Activated gamma-delta T cell treated with Interleukin-2 at 50 U/mL for 16 hours (primary cell): ENCODE measurements around the gene ZNF234.
"Not testable (repeated sequence)": the region's sequence is repeated elsewhere in the genome, so short reads cannot be mapped to it uniquely, and the experiment has no call there.

Experiments
- DNase-seq: peaks from one replicate; pipeline ENCODE4 v3.0.0-alpha.2; 2020

Gene ZNF234

DNA sequence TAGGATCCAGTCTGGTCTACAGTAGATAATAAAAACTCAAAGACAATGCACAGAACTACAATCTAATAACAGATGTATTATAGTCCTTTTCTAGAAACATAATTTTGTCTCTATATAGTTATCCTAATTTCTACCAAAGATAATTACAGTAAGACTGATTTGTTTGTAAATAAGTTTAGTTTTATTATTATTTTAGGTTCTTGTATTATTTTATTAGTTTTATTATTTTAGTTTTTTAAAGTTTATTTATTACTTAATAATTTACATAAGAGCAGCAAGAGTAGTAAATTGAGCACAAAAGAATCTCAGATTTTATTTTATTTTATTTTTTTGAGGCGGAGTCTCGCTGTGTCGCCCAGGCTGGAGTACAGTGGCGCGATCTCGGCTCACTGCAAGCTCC is 48.7 kb downstream of the ZNF234 start:
- no peak for DNase-seq

- DNase-seq = no peak
Measured at GRCh38 chr19:44192127-44192526, 50.8 kb downstream of the ZNF234 start.

GRCh38 chr19:44196772-44197171 is 55.4 kb downstream of the ZNF234 start:
- no peak for DNase-seq

- DNase-seq = no peak
Measured at GRCh38 chr19:44202470-44202869, 61.1 kb downstream of the ZNF234 start.

DNA sequence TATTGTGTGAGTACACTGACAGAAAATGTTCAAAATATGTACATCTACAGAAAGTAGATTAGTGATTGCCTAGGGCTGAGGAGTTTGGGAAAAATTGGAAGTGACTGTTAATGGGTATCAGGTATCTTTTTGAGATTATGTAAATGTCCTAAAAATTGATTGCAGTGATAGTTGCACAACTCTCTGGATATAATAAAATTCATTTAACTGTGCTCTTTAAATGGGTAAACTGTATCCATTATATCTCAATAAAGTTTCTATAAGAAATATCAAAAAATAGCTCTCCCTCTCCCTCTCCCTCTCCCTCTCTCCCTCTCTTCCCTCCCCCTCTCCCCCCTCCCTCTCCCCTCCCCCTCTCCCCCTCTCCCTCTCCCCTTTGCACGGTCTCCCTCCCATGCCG is 61.6 kb downstream of the ZNF234 start:
- no peak for DNase-seq

- not testable (repeated sequence) for DNase-seq
Measured at GRCh38 chr19:44203877-44204276, 62.5 kb downstream of the ZNF234 start.

DNA sequence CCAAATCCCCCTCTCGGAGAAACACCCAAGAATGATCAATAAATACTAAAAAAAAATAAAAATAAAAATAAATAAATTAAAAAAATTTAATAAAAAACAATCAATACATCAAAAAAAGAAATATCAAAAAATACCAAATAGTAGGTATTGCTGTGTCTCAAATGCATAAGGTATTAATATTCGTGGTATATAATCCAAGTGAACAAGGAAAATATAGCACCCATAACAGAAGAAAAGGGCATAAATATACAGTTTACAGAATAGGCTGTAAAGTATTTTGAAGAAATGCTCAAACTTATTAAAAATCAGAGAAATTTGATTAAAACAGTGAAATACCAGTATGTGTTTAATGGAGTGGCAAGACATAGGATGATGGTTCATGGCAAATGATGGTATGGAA is 63.4 kb downstream of the ZNF234 start:
- DNase-seq = no peak

DNA sequence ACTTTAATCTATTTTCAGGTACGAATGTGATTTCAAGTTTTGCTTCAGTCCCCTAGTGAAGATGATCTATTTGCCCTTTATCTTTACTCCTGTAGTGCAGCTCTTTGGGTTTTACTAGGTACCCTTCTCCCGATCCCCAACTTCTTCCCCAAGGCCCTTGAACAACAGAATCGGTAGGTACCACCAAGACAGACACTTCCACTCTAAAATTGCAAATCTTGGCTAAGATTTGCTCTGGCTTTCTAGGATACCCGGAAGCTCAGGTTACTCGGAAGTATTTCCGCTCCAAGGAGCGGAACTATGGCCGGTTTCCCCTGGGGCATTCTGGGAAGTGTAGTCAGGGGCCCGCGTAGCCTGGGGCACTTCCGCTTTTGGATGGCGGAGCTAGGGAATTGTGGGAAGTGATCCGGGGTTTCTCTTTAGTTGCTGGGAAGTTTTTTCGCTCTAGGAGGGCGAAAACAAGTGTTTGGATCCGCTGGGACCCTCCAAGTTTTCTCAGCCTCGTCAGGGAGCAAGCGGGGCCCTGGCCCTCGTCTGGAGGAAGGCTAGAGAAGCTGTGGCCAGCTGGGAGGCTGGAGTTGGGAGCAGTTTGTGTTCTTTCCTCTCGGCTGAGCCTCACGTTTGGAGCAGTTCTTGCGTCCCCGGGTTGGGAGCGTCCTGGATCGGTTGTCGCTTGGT is 65.9 kb downstream of the ZNF234 start:
- DNase-seq = peak; percentile 75
